ENCODE data around the gene INIP.

INIP gene

DNA sequence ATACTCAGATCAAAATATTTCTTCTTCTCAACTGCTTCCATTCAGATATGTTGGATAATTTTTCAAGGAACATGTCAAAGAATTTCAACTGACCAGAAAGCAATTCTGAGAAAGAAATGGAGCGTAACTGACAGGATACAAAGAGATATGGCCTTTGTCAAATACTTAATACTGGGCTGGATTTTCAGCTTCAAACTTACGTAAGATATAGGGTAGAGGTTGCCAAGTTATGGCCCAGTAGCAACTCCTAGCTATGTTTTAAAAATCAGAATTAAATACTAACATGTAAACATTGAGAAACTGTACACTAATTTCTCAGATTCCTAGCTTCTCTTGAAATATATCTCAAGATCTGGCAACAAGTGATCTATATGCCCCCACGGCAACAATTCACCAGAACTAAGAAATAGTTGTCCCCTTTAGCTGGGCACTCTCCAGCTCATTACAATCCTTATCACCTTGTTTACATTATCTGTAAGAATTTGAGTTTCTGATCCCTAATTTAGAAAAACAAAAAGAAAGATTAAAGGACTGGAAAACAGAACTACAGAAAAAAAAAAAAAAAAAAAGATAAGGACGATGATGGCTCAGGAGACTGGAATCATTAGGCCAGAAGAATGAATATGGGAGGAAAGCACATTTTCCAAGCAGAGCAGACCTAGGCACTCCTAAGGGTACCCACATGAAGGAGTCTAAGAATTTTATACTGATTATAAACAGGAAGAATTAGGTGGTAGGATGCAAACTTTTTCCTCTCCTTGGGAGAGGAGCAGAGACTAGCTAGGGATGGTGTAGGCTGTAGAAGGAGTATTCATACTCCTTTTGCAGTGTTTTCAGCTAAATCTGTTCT is 23.0 kb downstream of the INIP start:
- no peak for DNase-seq (ENCODE audit: low spot score)
- Histone ChIP-seq H3K23ac (ENCODE audit: low read depth, low read length, poor library complexity) (no peak overlapping the region), H4K91ac (ENCODE audit: low read depth, low read length, poor library complexity) (no peak overlapping the region), H2AFZ (ENCODE audit: low read length) (no peak overlapping the region), H4K8ac (ENCODE audit: low read depth, low read length) (no peak overlapping the region), H3K4me2 (ENCODE audit: insufficient read depth, low read length, poor library complexity, severe bottlenecking) (no peak overlapping the region), H3K4me1 (ENCODE audit: control insufficient read depth in 2 of 2, insufficient read depth in 1 of 2, low read depth in 1 of 2, low read length in 2 of 2) (no peaks in the 10 kb centered on the region), H3K27me3 (ENCODE audit: control insufficient read depth in 3 of 3, insufficient read depth in 3 of 3, low read depth in 1 of 3, low read length in 3 of 3) (no peaks in the 10 kb centered on the region), H3K4ac (ENCODE audit: low read length) (no peak overlapping the region), H2BK5ac (ENCODE audit: low read length) (no peak overlapping the region), H3K14ac (ENCODE audit: low read length) (no peak overlapping the region), H3K79me1 (ENCODE audit: low read depth, low read length) (peaks cover 2% of the 10 kb centered on the region), H2BK15ac (ENCODE audit: low read length) (no peak overlapping the region), H2BK120ac (ENCODE audit: low read depth, low read length) (no peak overlapping the region), H2AK5ac (ENCODE audit: low read depth, low read length) (no peak overlapping the region), H3K27ac (replicated peaks; ENCODE audit: low read length) (no peak overlapping the region), H2BK12ac (ENCODE audit: low read length) (no peak overlapping the region), H3K9me3 (replicated peaks in 1 of 2; ENCODE audit: control insufficient read depth in 2 of 2, insufficient read depth in 1 of 2, low read depth in 1 of 2, low read length in 2 of 2) (peaks cover 0 to 5% of the 10 kb centered on the region in 2 donors), H3K36me3 (replicated peaks in 1 of 2; ENCODE audit: control insufficient read depth in 2 of 2, insufficient read depth in 2 of 2, low read length in 2 of 2) (peaks cover 10 to 84% of the 10 kb centered on the region in 2 donors), H3K9ac (ENCODE audit: low read depth, low read length, poor library complexity) (no peak overlapping the region), H3K4me3 (ENCODE audit: low read length in 2 of 2) (no peak overlapping the region), H3K18ac (ENCODE audit: low read length) (no peak overlapping the region)
- no CpG with 5 or more reads among the region's 4 CpGs for WGBS, 2 donors (ENCODE audit: extremely low coverage in 2 of 2, insufficient read length in 2 of 2, insufficient replicate concordance in 1 of 2)

DNA sequence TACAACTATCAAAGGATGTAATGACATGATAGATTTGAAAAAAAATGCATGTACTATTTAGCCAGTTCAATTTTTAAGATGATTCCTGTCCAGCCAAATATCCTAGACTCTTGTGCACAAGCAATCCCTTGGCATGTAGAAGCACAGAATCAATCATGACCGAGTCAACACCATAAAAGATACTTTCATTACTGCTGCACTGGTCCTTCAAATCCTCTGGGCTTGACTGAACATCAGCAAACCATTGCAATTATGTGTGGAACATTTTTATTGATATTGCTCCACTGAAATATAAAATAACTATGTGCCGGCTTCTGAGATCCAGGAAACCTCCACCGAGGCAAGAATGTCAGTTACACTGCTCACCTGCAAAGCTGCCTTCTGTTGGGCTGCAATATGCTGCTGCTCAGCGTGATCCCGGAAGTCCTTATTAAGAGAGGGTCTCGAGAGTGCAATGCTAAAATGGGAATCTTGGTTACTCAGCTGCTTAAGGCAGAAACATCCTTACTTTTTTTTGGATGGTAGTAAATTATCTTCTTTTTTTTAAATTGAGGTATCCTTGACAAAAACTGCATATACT is 28.7 kb downstream of the INIP start:
- Histone ChIP-seq H2BK15ac (ENCODE audit: low read length) (no peak overlapping the region), H3K9ac (ENCODE audit: low read depth, low read length, poor library complexity) (no peak overlapping the region), H3K4ac (ENCODE audit: low read length) (no peak overlapping the region), H2BK5ac (ENCODE audit: low read length) (no peak overlapping the region), H3K9me3 (replicated peaks in 1 of 2; ENCODE audit: control insufficient read depth in 2 of 2, insufficient read depth in 1 of 2, low read depth in 1 of 2, low read length in 2 of 2) (no peaks in the 10 kb centered on the region), H3K14ac (ENCODE audit: low read length) (no peak overlapping the region), H2AFZ (ENCODE audit: low read length) (no peak overlapping the region), H3K4me3 (ENCODE audit: low read length in 2 of 2) (no peak overlapping the region), H2AK5ac (ENCODE audit: low read depth, low read length) (no peak overlapping the region), H4K91ac (ENCODE audit: low read depth, low read length, poor library complexity) (no peak overlapping the region), H4K8ac (ENCODE audit: low read depth, low read length) (no peak overlapping the region), H3K18ac (ENCODE audit: low read length) (no peak overlapping the region), H3K79me1 (ENCODE audit: low read depth, low read length) (no peaks in the 10 kb centered on the region), H2BK12ac (ENCODE audit: low read length) (no peak overlapping the region), H3K23ac (ENCODE audit: low read depth, low read length, poor library complexity) (no peak overlapping the region), H3K36me3 (replicated peaks in 1 of 2; ENCODE audit: control insufficient read depth in 2 of 2, insufficient read depth in 2 of 2, low read length in 2 of 2) (peaks cover 16 to 92% of the 10 kb centered on the region in 2 donors), H3K4me1 (ENCODE audit: control insufficient read depth in 2 of 2, insufficient read depth in 1 of 2, low read depth in 1 of 2, low read length in 2 of 2) (no peaks in the 10 kb centered on the region), H3K27me3 (ENCODE audit: control insufficient read depth in 3 of 3, insufficient read depth in 3 of 3, low read depth in 1 of 3, low read length in 3 of 3) (no peaks in the 10 kb centered on the region), H3K27ac (replicated peaks; ENCODE audit: low read length) (no peak overlapping the region), H2BK120ac (ENCODE audit: low read depth, low read length) (no peak overlapping the region), H3K4me2 (ENCODE audit: insufficient read depth, low read length, poor library complexity, severe bottlenecking) (no peak overlapping the region)
- no CpG with 5 or more reads among the region's 6 CpGs for WGBS, 2 donors (ENCODE audit: extremely low coverage in 2 of 2, insufficient read length in 2 of 2, insufficient replicate concordance in 1 of 2)
- DNase-seq (ENCODE audit: low spot score), result no peak

DNA sequence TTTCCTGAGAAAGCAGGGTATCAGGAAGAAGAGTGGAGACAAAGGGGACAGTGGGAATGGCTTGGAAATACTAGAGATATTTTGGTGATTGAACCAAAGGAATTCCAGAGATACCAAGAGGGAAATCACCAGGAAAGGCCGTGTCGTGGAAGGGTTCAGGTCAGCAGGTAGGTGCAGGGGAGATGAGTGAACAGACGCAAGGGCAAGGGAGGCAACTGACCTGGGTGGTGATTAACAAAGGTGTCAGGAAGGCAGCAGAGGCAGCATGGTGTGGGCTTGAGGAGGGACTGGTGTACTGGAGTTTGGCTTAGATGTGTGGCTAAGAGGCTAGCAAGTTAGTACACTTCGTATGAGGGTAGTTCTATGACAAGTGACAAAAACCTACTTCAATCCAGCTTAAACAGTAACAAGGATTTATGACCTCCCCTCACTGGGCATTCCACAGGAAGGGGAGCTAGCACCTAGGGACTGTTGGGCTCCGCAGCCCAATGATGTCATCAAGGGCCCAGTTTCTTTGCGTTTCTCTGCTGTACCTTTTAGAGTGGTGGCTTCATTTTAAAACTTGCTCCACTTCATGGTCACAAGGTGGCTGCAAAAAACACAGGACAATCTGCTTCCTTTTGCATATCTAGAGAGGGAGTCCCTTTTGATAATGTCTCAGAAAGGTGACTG is 37.0 kb downstream of the INIP start:
- H2BK12ac ChIP-seq (ENCODE audit: low read length), result peak overlapping the region; percentile 23
- no peak overlapping the region for H3K27ac ChIP-seq (replicated peaks; ENCODE audit: low read length)
- H4K91ac ChIP-seq (ENCODE audit: low read depth, low read length, poor library complexity), result no peak overlapping the region
- peaks cover 6 to 17% of the 10 kb centered on the region in 2 donors for H3K9me3 ChIP-seq (replicated peaks in 1 of 2; ENCODE audit: control insufficient read depth in 2 of 2, insufficient read depth in 1 of 2, low read depth in 1 of 2, low read length in 2 of 2)
- no peak overlapping the region for H3K14ac ChIP-seq (ENCODE audit: low read length)
- H2AFZ ChIP-seq (ENCODE audit: low read length), result no peak overlapping the region
- WGBS, 2 donors (ENCODE audit: extremely low coverage in 2 of 2, insufficient read length in 2 of 2, insufficient replicate concordance in 1 of 2), result no CpG with 5 or more reads among the region's 6 CpGs
- H2BK15ac ChIP-seq (ENCODE audit: low read length), result no peak overlapping the region
- H3K4me2 ChIP-seq (ENCODE audit: insufficient read depth, low read length, poor library complexity, severe bottlenecking), result no peak overlapping the region
- H3K9ac ChIP-seq (ENCODE audit: low read depth, low read length, poor library complexity), result no peak overlapping the region
- H3K23ac ChIP-seq (ENCODE audit: low read depth, low read length, poor library complexity), result no peak overlapping the region
- no peak overlapping the region for H2AK5ac ChIP-seq (ENCODE audit: low read depth, low read length)
- H3K4me3 ChIP-seq (ENCODE audit: low read length in 2 of 2), result no peak overlapping the region
- H3K27me3 ChIP-seq (ENCODE audit: control insufficient read depth in 3 of 3, insufficient read depth in 3 of 3, low read depth in 1 of 3, low read length in 3 of 3), result no peaks in the 10 kb centered on the region
- no peak overlapping the region for H3K4ac ChIP-seq (ENCODE audit: low read length)
- no peak overlapping the region for H2BK5ac ChIP-seq (ENCODE audit: low read length)
- H2BK120ac ChIP-seq (ENCODE audit: low read depth, low read length), result no peak overlapping the region
- H4K8ac ChIP-seq (ENCODE audit: low read depth, low read length), result peak overlapping the region; percentile 32
- H3K4me1 ChIP-seq (ENCODE audit: control insufficient read depth in 2 of 2, insufficient read depth in 1 of 2, low read depth in 1 of 2, low read length in 2 of 2), result peaks cover 0 to 3% of the 10 kb centered on the region in 2 donors
- no peaks in the 10 kb centered on the region for H3K79me1 ChIP-seq (ENCODE audit: low read depth, low read length)
- no peak for DNase-seq (ENCODE audit: low spot score)
- no peak overlapping the region for H3K18ac ChIP-seq (ENCODE audit: low read length)
- H3K36me3 ChIP-seq (replicated peaks in 1 of 2; ENCODE audit: control insufficient read depth in 2 of 2, insufficient read depth in 2 of 2, low read length in 2 of 2), result peaks cover 2 to 16% of the 10 kb centered on the region in 2 donors

DNA sequence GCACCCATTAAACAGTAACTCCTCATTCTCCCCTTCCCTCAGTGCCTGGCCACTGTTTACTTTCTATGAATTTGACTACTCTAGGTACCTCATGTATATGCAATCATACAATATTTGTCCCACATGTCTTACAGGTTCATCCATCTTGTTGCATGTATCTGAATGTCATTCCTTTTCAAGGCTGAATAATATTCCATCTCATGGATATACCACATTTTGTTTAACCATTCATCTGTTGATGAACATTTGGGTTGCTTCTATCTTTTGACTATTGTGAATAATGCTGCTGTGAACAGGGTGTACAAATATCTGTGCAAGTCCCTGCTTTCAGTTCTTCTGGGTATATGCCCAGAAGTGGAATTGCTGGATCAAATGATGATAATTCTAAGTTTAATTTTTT is 40.9 kb downstream of the INIP start:
- no peak overlapping the region for H2AFZ ChIP-seq (ENCODE audit: low read length)
- no peaks in the 10 kb centered on the region for H3K27me3 ChIP-seq (ENCODE audit: control insufficient read depth in 3 of 3, insufficient read depth in 3 of 3, low read depth in 1 of 3, low read length in 3 of 3)
- H3K18ac ChIP-seq (ENCODE audit: low read length), result no peak overlapping the region
- H3K4me1 ChIP-seq (ENCODE audit: control insufficient read depth in 2 of 2, insufficient read depth in 1 of 2, low read depth in 1 of 2, low read length in 2 of 2), result peaks cover 0 to 3% of the 10 kb centered on the region in 2 donors
- H3K23ac ChIP-seq (ENCODE audit: low read depth, low read length, poor library complexity), result no peak overlapping the region
- DNase-seq (ENCODE audit: low spot score), result no peak
- no peak overlapping the region for H2BK5ac ChIP-seq (ENCODE audit: low read length)
- H3K27ac ChIP-seq (replicated peaks; ENCODE audit: low read length), result no peak overlapping the region
- H3K4ac ChIP-seq (ENCODE audit: low read length), result no peak overlapping the region
- H3K9me3 ChIP-seq (replicated peaks in 1 of 2; ENCODE audit: control insufficient read depth in 2 of 2, insufficient read depth in 1 of 2, low read depth in 1 of 2, low read length in 2 of 2), result peaks cover 6 to 12% of the 10 kb centered on the region in 2 donors
- H3K14ac ChIP-seq (ENCODE audit: low read length), result no peak overlapping the region
- H3K9ac ChIP-seq (ENCODE audit: low read depth, low read length, poor library complexity), result no peak overlapping the region
- no peak overlapping the region for H2BK120ac ChIP-seq (ENCODE audit: low read depth, low read length)
- H3K36me3 ChIP-seq (replicated peaks in 1 of 2; ENCODE audit: control insufficient read depth in 2 of 2, insufficient read depth in 2 of 2, low read length in 2 of 2), result peaks cover 0 to 1% of the 10 kb centered on the region in 2 donors
- no peak overlapping the region for H3K4me2 ChIP-seq (ENCODE audit: insufficient read depth, low read length, poor library complexity, severe bottlenecking)
- no peak overlapping the region for H2AK5ac ChIP-seq (ENCODE audit: low read depth, low read length)
- H2BK12ac ChIP-seq (ENCODE audit: low read length), result no peak overlapping the region
- H3K4me3 ChIP-seq (ENCODE audit: low read length in 2 of 2), result no peak overlapping the region
- no peak overlapping the region for H2BK15ac ChIP-seq (ENCODE audit: low read length)
- H4K8ac ChIP-seq (ENCODE audit: low read depth, low read length), result no peak overlapping the region
- no peak overlapping the region for H4K91ac ChIP-seq (ENCODE audit: low read depth, low read length, poor library complexity)
- no peaks in the 10 kb centered on the region for H3K79me1 ChIP-seq (ENCODE audit: low read depth, low read length)
